Ascending aorta (tissue), 2 donors: ENCODE data around the gene SHISA6. TPM values are rescaled to one million over a fixed set of nuclear protein-coding genes. Genes with fewer than 3 reads are reported as not detected.

ENCODE experiments used
- DNase-seq, 2 donors: peaks; one replicate each; pipeline ENCODE4 v3.0.0-alpha.2; 2019; ENCODE audit warnings: low spot score in 2 of 2
- H3K27ac ChIP-seq, 2 donors: fragments of 200-600 bp; sonication (generic); one replicate each; pipeline ENCODE4 v1.5.1; 2016 to 2017; ENCODE audit warnings: mild to moderate bottlenecking in 1 of 2
- H3K27me3 ChIP-seq: fragments of 200-600 bp; sonication (generic); one replicate; pipeline ENCODE4 v1.5.1; 2017
- H3K36me3 ChIP-seq, 2 donors: fragments of 200-600 bp; sonication (generic); one replicate each; pipeline ENCODE4 v1.5.1; 2016
- H3K4me1 ChIP-seq, 2 donors: fragments of 200-600 bp; sonication (generic); one replicate each; pipeline ENCODE4 v1.5.1; 2016 to 2017; ENCODE audit warnings: mild to moderate bottlenecking in 1 of 2
- H3K4me3 ChIP-seq, 2 donors: fragments of 200-600 bp; sonication (generic); one replicate each; pipeline ENCODE4 v1.5.1; 2016 to 2017; ENCODE audit warnings: mild to moderate bottlenecking in 1 of 2
- H3K9me3 ChIP-seq, 2 donors: fragments of 200-600 bp; sonication (generic); one replicate each; pipeline ENCODE4 v1.5.1; 2016
- intact Hi-C: fragments of 100-400 bp; cut with DNase I; formaldehyde crosslinking; loops from one replicate; pipeline ENCODE4 v1.15.1; 2023
- total RNA-seq: library from RNA; depleted of rRNA; stranded (reverse); fragments of >200 nt; gene quantifications from one replicate; pipeline ENCODE4 v1.1.0, GENCODE V29; 2016
- TF ChIP-seq, protein P1 (sequence below), 3 experiments: fragments of 200-600 bp in 2 of 3; fragments of 450-650 bp in 1 of 3; sonication (generic) in 2 of 3; IDR thresholded peaks; one replicate each; pipeline ENCODE4 v1.5.1; 2016 to 2019; ENCODE audit warnings: antibody characterized with exemption in 3 of 3, mild to moderate bottlenecking in 1 of 3, moderate library complexity in 1 of 3

Gene SHISA6
- total RNA-seq, 1 donor from 2014 or later = 0.11 TPM

DNA sequence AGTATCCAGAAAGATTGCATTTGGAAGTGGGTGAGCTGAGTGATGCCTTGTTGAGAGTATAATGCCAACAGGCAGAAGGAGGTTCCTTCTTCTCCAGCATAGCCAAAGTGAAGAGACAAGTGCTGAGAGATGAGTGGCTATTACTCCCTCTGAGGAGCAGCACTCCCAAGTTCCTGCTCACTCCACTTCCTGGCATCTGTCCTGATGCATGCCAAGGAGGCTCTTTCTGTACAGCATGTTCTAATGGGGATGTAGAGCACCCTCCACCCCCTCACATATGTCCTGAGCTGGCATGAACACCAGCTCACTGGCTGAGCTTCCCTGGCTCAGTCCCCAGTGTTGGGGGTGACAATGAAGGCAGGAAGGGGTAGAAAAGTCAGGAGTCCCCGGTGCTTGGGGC, 313.0 kb downstream of the SHISA6 start:
- Histone ChIP-seq H3K4me1 (no peaks in the 10 kb centered on the region), H3K36me3 (no peaks in the 10 kb centered on the region), H3K4me3 (no peak overlapping the region), H3K27ac (no peak overlapping the region), H3K9me3 (no peaks in the 10 kb centered on the region), H3K27me3 (no peaks in the 10 kb centered on the region)
- TF ChIP-seq, protein P1, sequence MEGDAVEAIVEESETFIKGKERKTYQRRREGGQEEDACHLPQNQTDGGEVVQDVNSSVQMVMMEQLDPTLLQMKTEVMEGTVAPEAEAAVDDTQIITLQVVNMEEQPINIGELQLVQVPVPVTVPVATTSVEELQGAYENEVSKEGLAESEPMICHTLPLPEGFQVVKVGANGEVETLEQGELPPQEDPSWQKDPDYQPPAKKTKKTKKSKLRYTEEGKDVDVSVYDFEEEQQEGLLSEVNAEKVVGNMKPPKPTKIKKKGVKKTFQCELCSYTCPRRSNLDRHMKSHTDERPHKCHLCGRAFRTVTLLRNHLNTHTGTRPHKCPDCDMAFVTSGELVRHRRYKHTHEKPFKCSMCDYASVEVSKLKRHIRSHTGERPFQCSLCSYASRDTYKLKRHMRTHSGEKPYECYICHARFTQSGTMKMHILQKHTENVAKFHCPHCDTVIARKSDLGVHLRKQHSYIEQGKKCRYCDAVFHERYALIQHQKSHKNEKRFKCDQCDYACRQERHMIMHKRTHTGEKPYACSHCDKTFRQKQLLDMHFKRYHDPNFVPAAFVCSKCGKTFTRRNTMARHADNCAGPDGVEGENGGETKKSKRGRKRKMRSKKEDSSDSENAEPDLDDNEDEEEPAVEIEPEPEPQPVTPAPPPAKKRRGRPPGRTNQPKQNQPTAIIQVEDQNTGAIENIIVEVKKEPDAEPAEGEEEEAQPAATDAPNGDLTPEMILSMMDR (IDR thresholded peaks at IDR 0.05) = no peak
- no peak for DNase-seq
- intact Hi-C loops = no loop called here

DNA sequence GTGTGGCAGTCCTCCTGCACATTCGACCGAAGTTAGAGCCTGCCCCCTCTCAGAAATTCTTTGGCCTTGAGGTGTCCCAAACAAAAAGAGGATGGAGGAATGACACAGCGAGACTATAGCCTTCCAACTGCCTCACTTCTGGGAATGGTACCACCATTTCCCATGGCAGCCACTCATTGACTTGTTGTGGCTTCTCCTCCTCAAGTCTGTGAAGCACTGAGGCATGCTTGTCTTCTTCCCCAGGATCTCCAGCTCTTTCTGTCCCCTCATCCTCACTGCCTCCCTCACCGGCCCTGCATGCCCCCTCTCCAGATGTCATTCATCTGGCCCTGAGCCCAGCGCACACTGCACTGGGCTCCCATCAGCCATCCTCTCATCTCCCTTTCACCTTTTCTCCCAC, 313.5 kb downstream of the SHISA6 start:
- H3K27ac ChIP-seq = no peak overlapping the region
- no peaks in the 10 kb centered on the region for H3K9me3 ChIP-seq
- TF ChIP-seq, protein P1 (IDR thresholded peaks at IDR 0.05) = no peak
- no peak overlapping the region for H3K4me3 ChIP-seq
- no peak for DNase-seq
- no peaks in the 10 kb centered on the region for H3K27me3 ChIP-seq
- intact Hi-C loops = no loop called here
- H3K4me1 ChIP-seq = no peaks in the 10 kb centered on the region
- H3K36me3 ChIP-seq = no peaks in the 10 kb centered on the region

DNA sequence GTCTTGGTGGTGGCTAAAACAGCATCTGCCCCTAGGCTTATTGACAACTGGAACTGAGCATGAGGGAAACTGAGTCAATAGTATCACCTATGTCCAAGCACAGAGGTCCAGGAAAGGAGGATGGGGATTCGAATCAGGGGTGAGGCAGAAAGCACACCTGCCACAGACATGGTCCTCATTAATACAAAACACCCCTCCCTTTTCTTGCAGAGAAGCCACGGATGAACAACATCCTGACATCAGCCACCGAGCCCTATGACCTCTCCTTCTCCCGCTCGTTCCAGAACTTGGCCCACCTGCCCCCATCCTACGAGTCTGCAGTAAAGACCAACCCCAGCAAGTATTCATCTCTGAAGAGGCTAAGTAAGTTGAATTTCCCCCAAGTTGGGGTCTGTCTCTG, 314.5 kb downstream of the SHISA6 start:
- no peaks in the 10 kb centered on the region for H3K27me3 ChIP-seq
- TF ChIP-seq, protein P1 (IDR thresholded peaks at IDR 0.05) = no peak
- no peak for DNase-seq
- no peaks in the 10 kb centered on the region for H3K36me3 ChIP-seq
- H3K9me3 ChIP-seq = no peaks in the 10 kb centered on the region
- H3K4me1 ChIP-seq = no peaks in the 10 kb centered on the region
- no peak overlapping the region for H3K4me3 ChIP-seq
- no peak overlapping the region for H3K27ac ChIP-seq
- intact Hi-C loops = no loop called here

DNA sequence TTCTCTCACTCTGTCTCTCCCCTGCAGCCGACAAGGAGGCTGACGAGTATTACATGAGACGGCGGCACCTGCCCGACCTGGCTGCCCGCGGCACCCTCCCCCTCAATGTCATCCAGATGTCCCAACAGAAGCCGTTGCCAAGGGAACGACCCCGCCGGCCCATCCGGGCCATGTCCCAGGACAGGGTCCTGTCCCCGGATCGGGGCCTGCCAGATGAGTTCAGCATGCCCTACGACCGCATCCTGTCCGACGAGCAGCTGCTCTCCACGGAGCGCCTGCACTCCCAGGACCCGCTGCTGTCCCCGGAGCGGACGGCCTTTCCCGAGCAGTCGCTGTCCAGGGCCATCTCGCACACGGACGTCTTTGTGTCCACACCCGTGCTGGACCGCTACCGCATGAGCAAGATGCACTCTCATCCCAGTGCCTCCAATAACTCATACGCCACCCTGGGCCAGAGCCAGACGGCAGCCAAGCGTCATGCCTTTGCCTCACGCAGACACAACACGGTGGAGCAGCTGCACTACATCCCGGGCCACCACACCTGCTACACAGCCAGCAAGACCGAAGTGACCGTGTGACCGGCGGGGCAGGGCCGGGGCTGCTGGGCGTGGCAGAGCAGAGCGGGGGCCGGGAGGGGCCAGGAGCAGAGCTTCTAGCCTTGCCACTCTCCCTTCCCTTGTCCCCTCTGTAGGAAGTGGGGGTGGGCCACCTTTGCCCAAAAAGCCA, 316.9 kb downstream of the SHISA6 start:
- intact Hi-C loops = no loop called here
- H3K27ac ChIP-seq = no peak overlapping the region
- no peaks in the 10 kb centered on the region for H3K36me3 ChIP-seq
- TF ChIP-seq, protein P1 (IDR thresholded peaks at IDR 0.05) = no peak
- DNase-seq = no peak
- H3K9me3 ChIP-seq = no peaks in the 10 kb centered on the region
- no peak overlapping the region for H3K4me3 ChIP-seq
- no peaks in the 10 kb centered on the region for H3K27me3 ChIP-seq
- no peaks in the 10 kb centered on the region for H3K4me1 ChIP-seq

DNA sequence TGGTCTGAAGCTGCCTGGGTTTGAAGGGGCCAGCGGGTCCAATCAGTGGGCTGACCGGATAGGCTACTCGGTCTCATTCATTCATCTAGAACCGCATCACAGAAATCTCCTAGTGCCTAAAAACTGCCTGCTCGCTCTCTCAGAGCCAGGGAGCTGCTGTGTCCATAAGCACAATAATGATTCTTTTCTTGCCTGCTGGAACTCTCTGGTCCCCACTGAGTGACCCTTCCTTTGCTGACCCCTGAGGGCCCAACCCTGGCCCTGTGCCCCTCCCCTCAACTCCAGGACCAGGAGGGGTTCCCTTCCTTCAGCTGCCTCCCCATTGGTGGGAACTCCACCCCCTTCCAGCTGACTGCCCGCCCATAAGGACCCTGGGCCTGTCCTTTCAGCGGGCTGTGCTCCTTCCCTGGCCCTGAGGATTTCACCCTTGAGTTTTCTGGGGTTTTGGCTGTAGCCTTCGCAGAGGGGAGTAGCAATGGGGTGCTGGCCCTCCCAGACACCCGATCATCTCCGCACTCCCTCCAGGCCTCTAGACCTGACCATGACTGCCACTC, 317.7 kb downstream of the SHISA6 start:
- no peaks in the 10 kb centered on the region for H3K4me1 ChIP-seq
- H3K9me3 ChIP-seq = no peaks in the 10 kb centered on the region
- no peaks in the 10 kb centered on the region for H3K36me3 ChIP-seq
- TF ChIP-seq, protein P1 (IDR thresholded peaks at IDR 0.05) = no peak
- H3K27ac ChIP-seq = no peak overlapping the region
- no peak overlapping the region for H3K4me3 ChIP-seq
- H3K27me3 ChIP-seq = no peaks in the 10 kb centered on the region
- intact Hi-C loops = no loop called here
- no peak for DNase-seq
